ENCODE results near the gene PLD3. TPM values are rescaled to one million over a fixed set of nuclear protein-coding genes. Genes with fewer than 3 reads are reported as not detected.

The PLD3 gene
- total and polyA plus RNA-seq, 8 donors, result 315 to 604 (median 351) TPM

DNA sequence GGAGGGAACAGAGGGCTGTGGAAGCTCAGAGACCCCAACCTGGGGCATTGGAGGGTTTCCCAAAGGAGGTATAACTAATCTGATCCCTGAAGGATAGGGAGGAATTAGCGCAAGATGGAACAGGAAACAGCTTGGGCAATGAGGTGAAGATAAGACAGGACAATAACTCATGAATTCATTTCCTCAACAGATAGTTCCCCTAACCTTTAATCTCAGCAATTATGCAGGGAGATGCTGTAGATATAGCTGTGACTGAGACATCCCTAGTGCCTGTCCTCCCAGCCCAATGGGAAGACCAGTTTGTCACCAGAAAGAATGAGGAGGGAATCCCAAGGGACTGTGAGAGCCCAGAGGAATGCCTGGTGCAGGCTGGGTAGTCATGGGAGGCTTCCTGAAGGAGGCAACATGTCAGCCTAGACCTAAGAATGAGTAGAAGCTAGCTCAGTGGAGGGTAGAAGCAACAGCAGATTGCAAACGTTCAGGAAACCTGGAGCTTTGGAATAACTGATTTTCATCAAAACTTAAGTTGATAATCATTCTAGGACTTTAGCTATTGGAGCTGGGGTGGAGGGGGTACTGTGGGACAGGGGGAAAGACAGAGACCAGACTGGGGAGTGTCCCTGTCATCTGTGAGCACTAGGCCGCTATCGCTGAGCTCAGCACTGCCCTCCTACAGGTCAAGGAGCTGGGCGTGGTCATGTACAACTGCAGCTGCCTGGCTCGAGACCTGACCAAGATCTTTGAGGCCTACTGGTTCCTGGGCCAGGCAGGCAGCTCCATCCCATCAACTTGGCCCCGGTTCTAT is 22.7 kb downstream of the PLD3 start:
- ATAC-seq (peak; percentile 38), DNase-seq (no peak)
- Histone ChIP-seq H3K27me3 (no peaks in the 10 kb centered on the region), H3K9me3 (no peaks in the 10 kb centered on the region), H3K4me3 (no peak overlapping the region), H3K4me1 (peaks cover 5 to 10% of the 10 kb centered on the region in 2 donors), H3K27ac (no peak overlapping the region), H3K36me3 (peaks cover 4 to 88% of the 10 kb centered on the region in 2 donors)
- intact Hi-C loops (cut with DNase I), result no loop called here
- TF ChIP-seq, protein P1, sequence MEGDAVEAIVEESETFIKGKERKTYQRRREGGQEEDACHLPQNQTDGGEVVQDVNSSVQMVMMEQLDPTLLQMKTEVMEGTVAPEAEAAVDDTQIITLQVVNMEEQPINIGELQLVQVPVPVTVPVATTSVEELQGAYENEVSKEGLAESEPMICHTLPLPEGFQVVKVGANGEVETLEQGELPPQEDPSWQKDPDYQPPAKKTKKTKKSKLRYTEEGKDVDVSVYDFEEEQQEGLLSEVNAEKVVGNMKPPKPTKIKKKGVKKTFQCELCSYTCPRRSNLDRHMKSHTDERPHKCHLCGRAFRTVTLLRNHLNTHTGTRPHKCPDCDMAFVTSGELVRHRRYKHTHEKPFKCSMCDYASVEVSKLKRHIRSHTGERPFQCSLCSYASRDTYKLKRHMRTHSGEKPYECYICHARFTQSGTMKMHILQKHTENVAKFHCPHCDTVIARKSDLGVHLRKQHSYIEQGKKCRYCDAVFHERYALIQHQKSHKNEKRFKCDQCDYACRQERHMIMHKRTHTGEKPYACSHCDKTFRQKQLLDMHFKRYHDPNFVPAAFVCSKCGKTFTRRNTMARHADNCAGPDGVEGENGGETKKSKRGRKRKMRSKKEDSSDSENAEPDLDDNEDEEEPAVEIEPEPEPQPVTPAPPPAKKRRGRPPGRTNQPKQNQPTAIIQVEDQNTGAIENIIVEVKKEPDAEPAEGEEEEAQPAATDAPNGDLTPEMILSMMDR (IDR thresholded peaks at IDR 0.05), result no peak

DNA sequence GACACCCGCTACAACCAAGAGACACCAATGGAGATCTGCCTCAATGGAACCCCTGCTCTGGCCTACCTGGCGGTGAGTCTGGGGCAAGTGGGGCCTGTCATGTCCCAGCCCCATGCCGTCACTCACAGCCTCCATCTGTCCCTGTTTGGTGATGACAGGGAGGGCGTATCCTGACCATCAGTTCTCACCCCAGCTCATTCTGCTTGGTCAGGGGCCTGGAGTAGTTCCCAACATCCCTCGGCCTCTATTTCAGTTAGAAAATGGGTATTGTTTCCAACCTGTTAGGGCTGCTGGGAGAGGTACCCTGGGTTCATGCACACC is 23.3 kb downstream of the PLD3 start:
- H3K36me3 ChIP-seq, result peaks cover 4 to 90% of the 10 kb centered on the region in 2 donors
- no peak overlapping the region for H3K4me3 ChIP-seq
- H3K27ac ChIP-seq, result no peak overlapping the region
- TF ChIP-seq, protein P1 (IDR thresholded peaks at IDR 0.05), result no peak
- ATAC-seq, result no peak
- intact Hi-C loops (cut with DNase I), result no loop called here
- DNase-seq, result no peak
- H3K4me1 ChIP-seq, result peaks cover under 1 to 4% of the 10 kb centered on the region in 2 donors
- H3K9me3 ChIP-seq, result no peaks in the 10 kb centered on the region
- H3K27me3 ChIP-seq, result no peaks in the 10 kb centered on the region

DNA sequence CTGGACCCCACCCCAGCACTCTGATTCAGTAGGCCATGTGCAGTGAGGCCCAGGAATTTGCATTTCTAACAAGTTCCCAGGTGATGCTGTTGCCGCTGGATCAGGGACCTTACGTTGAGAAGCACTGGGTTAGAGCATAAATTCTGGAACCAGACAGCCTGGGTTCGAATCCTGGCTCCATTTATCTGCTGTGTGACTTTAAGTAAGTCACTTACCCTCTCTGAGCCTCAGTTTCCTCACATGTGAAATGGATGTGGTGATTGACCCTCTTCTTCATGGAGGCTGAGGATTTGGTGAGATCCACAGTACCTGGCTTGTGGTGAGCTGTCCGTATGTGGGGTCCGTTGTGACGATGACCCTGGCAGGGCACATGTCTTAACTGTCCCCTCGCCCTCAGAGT is 25.6 kb downstream of the PLD3 start:
- H3K9me3 ChIP-seq, result no peaks in the 10 kb centered on the region
- H3K36me3 ChIP-seq, result peaks cover 4 to 86% of the 10 kb centered on the region in 2 donors

DNA sequence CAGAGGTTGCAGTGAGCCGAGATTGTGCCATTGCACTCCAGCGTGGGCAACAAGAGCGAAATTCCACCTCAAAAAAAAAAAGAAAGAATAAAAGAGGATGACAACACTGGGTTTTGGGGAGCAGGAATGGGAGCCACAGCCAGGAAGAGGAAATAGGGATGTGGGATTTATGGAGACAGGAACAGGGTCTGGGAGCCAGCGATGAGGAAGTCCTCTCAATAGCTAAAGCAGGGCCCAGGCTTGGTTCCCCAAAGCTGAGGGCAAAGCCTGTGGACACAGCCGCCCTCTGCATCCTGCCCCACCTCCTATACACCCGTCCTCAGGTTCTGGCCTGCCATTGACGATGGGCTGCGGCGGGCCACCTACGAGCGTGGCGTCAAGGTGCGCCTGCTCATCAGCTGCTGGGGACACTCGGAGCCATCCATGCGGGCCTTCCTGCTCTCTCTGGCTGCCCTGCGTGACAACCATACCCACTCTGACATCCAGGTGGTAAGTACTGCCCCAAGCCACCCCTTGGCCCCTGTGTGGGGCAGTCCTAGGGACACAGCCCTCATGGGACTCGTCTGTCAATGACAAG is 27.9 kb downstream of the PLD3 start:
- Histone ChIP-seq H3K27ac (no peak overlapping the region), H3K27me3 (no peaks in the 10 kb centered on the region), H3K9me3 (no peaks in the 10 kb centered on the region), H3K36me3 (peaks cover 4 to 80% of the 10 kb centered on the region in 2 donors), H3K4me3 (no peak overlapping the region), H3K4me1 (no peaks in the 10 kb centered on the region)
- DNase-seq (no peak), ATAC-seq (no peak)
- intact Hi-C loops (cut with DNase I), result no loop called here
- TF ChIP-seq, protein P1 (IDR thresholded peaks at IDR 0.05), result no peak

More for the DNA sequence above, 25.6 kb downstream of the PLD3 start:
- DNase-seq (no peak), ATAC-seq (no peak)
- Histone ChIP-seq H3K4me3 (no peak overlapping the region), H3K27me3 (no peaks in the 10 kb centered on the region), H3K27ac (no peak overlapping the region), H3K4me1 (no peaks in the 10 kb centered on the region)
- intact Hi-C loops (cut with DNase I), result no loop called here
- TF ChIP-seq, protein P1 (IDR thresholded peaks at IDR 0.05), result no peak

DNA sequence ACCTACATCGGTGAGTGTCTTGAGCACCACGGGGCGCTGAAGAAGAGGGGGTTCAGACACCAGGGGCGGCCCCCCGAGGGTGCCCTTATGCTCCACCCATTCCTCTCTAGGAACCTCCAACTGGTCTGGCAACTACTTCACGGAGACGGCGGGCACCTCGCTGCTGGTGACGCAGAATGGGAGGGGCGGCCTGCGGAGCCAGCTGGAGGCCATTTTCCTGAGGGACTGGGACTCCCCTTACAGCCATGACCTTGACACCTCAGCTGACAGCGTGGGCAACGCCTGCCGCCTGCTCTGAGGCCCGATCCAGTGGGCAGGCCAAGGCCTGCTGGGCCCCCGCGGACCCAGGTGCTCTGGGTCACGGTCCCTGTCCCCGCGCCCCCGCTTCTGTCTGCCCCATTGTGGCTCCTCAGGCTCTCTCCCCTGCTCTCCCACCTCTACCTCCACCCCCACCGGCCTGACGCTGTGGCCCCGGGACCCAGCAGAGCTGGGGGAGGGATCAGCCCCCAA is 29.4 kb downstream of the PLD3 start:
- no peak for DNase-seq
- no peaks in the 10 kb centered on the region for H3K9me3 ChIP-seq
- no peaks in the 10 kb centered on the region for H3K4me1 ChIP-seq
- no peak for ATAC-seq
- intact Hi-C loops (cut with DNase I), result no loop called here
- peaks cover 0 to 65% of the 10 kb centered on the region in 2 donors for H3K36me3 ChIP-seq
- no peak overlapping the region for H3K27ac ChIP-seq
- TF ChIP-seq, protein P1 (IDR thresholded peaks at IDR 0.05), result no peak
- H3K27me3 ChIP-seq, result no peaks in the 10 kb centered on the region
- H3K4me3 ChIP-seq, result no peak overlapping the region

All from left lung (tissue), 10 donors.